ENCODE results near the gene WFIKKN2.

GRCh38 chr17:50845240-50846147 is 10.1 kb downstream of the WFIKKN2 start:
- TF ChIP-seq POLR2A (IDR thresholded peaks at IDR 0.05) (peak; percentile 72 to 79), CTCF (IDR thresholded peaks at IDR 0.05 in 4 of 5, conservative IDR thresholded peaks at IDR 0.05 in 1 of 5) (no peak)
